Astrocyte of the cerebellum (primary cell): ENCODE measurements around the gene MSN.
"Not testable (repeated sequence)": the region's sequence is repeated elsewhere in the genome, so short reads cannot be mapped to it uniquely, and the experiment has no call there.

Experiments
- DNase-seq: peaks from one replicate; pipeline ENCODE4 v3.0.0-alpha.2; 2011; ENCODE audit warnings: low read depth
- H3K4me3 ChIP-seq: 2 replicates; pipeline ENCODE4 v1.5.1; 2011; ENCODE audit warnings: mild to moderate bottlenecking, low read depth, low read length, moderate library complexity
- in situ Hi-C: cut with HindIII; loops from 2 replicates; pipeline ENCODE4 v1.10.0; 2017; ENCODE audit warnings: low sequenced_read_pairs
- TF ChIP-seq, protein P1 (sequence below): IDR thresholded peaks from 2 replicates; pipeline ENCODE4 v1.5.1; 2012; ENCODE audit warnings: low read length, low read depth, moderate library complexity, mild to moderate bottlenecking; ENCODE audit errors: missing control alignments

Gene MSN

DNA sequence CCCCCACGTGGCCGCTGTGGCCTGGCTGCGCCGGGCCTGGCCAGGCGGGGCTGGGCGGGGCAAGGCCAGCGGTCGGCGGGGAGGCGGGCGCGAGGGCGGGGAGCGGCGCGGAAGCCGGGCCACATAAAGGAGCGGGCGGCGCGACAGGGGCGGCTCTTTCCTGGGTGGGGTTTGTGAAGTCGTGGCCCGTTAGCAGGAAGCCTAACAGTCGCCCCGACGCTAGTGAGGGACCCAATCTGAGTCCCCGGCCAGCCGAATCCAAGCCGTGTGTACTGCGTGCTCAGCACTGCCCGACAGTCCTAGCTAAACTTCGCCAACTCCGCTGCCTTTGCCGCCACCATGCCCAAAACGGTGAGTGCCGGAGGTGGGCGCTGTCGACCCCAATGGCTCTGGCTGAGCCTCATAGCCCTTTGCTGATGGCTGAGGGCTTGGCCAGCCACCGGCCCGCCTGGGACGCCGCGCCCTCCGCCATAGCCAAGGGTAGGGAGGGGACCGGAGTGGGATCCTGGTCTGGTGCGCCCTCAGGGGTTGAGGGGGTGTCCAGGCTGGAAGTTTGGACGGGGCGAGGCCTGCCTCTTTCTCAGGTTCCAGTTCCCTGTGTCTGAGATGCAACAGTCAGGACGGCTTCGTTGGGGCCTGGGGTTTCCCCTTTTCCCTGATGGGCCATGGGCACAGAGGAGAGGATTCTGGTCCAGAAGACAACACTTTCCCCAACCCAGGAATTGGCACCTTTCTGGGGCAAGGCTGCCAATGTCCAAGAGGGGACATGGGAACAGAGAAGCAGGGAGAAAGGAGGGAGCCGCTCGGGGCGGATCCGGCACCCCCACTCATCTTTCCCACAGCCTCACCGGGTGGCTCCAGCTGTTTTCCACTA lies at the start of gene MSN:
TSS of gene MSN (plus strand) at position 152 of the 874 bp plus-strand sequence. CDS start at position 340, 188 bp downstream.
- peak within 1 kb of the TSS; percentile 75 for H3K4me3 ChIP-seq
- DNase-seq = no peak
- TF ChIP-seq, protein P1, sequence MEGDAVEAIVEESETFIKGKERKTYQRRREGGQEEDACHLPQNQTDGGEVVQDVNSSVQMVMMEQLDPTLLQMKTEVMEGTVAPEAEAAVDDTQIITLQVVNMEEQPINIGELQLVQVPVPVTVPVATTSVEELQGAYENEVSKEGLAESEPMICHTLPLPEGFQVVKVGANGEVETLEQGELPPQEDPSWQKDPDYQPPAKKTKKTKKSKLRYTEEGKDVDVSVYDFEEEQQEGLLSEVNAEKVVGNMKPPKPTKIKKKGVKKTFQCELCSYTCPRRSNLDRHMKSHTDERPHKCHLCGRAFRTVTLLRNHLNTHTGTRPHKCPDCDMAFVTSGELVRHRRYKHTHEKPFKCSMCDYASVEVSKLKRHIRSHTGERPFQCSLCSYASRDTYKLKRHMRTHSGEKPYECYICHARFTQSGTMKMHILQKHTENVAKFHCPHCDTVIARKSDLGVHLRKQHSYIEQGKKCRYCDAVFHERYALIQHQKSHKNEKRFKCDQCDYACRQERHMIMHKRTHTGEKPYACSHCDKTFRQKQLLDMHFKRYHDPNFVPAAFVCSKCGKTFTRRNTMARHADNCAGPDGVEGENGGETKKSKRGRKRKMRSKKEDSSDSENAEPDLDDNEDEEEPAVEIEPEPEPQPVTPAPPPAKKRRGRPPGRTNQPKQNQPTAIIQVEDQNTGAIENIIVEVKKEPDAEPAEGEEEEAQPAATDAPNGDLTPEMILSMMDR = peak; percentile 32
- in situ Hi-C loops = no loop called here

DNA sequence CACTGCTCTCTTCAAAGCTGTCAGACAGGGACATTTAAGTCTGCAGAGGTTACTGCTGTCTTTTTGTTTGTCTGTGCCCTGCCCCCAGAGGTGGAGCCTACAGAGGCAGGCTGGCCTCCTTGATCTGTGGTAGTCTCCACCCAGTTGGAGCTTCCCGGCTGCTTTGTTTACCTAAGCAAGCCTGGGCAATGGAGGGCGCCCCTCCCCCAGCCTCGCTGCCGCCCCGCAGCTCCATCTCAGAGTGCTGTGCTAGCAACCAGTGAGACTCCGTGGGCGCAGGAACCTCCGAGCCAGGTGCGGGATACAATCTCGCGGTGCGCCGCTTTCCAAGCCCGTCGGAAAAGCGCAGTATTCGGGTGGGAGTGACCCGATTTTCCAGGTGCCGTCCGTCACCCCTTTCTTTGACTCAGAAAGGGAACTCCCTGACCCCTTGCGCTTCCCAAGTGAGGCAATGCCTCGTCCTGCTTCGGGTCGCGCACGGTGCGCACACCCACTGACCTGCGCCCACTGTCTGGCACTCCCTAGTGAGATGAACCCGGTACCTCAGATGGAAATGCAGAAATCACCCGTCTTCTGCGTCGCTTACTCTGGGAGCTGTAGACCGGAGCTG lies 47.3 kb upstream of the MSN start:
- DNase-seq, H3K4me3 ChIP-seq, in situ Hi-C loops: not testable (repeated sequence)

DNA sequence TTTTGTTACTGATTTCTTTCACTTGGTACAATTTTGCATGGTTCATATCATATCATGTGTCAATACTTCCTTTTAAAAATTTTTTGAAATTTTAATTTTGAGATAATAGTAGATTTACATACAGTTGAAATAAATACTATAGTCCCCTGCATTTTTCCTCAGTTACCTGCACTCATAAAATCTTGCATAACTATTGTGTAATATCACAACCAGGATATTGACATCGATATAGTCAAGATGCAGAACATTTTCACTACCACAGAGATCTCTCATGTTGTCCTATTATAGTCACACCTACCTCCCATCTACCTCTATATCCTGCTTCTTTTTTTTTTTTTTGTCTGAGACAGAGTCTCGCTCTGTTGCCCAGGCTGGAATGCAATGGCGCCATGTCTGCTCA lies 36.7 kb upstream of the MSN start:
- in situ Hi-C loops = no loop called here
- no peak overlapping the region for H3K4me3 ChIP-seq
- no peak for DNase-seq
- TF ChIP-seq, protein P1 = no peak

DNA sequence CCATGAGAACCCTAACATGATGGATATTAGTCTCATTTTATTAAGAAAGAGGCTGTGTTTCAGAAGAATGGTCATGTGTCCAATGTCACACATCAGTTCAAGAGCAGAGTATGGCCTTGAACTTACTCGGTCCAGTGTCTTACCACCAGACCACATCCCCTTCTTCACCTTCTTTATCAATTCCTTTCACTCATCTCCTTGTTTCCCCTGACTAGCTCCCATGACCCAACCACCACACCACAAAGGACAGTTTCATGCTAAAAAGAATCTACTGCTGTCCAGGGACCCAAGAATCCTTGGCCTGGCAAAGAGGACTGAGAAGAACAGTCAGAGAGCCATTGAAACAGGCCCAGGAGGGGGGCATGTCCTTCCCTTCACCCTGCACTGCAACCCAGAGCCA lies 33.6 kb upstream of the MSN start:
- TF ChIP-seq, protein P1 = no peak
- H3K4me3 ChIP-seq = no peak overlapping the region
- in situ Hi-C loops = no loop called here
- DNase-seq = no peak

DNA sequence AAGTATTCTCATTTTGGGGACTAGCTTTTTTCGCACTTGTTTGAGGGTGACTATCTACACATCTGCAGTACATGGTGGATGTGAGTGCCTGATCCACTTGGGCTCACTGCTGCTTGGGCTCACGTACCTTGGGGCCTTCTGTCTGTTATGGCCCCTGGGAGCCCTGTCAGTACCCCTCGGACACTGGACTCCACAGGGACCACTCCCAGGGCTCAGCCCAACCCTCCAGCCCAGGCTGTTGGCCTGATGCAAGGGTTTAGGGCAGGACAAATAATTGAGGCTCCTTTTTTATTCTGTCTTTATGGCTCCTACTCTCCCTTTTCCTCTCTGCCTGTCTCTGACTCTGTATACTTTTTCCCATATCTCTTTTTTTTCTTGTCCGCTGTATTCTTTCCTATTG lies 32.7 kb upstream of the MSN start:
- in situ Hi-C loops = no loop called here
- TF ChIP-seq, protein P1 = no peak
- DNase-seq = no peak
- no peak overlapping the region for H3K4me3 ChIP-seq

DNA sequence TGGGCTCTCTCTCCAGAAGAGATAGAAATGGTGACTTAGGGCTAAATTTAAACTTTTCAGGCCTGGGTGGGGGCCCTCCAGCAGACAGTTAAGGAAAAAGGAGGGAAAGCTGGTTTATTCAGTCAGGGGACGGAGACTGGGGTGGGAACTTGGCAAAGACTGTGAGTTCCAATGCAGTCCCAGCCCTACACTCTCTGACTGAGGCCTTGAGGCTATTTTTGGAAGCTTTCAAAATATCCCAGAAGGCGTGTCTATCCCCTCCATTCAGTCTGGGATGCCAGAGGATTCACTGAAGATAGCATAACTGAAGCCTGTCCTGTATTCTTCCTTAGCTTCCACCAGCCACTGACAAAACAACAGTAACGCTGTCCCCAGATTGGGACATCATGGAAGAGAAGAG lies 32.1 kb upstream of the MSN start:
- no peak overlapping the region for H3K4me3 ChIP-seq
- in situ Hi-C loops = no loop called here
- TF ChIP-seq, protein P1 = no peak
- no peak for DNase-seq

DNA sequence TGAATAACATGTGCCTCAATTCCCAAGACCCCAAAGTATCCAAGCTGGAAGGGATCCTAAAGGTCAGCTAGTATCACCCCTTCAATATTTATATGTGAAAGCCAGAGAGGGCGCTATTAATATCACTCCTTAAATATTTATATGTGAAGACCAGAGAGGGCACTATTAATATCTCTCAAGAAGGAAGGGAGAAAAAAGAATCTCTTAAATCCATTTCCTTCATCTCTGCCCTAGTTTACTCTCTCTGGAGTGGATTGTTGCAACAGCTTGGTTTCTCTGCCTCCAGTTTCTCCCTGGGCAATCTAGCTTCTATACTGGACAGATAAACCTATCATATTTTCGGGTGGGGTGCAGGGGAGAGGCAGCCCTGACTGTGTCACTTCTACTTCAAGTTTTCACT lies 31.6 kb upstream of the MSN start:
- no peak for DNase-seq
- in situ Hi-C loops = no loop called here
- TF ChIP-seq, protein P1 = no peak
- no peak overlapping the region for H3K4me3 ChIP-seq

DNA sequence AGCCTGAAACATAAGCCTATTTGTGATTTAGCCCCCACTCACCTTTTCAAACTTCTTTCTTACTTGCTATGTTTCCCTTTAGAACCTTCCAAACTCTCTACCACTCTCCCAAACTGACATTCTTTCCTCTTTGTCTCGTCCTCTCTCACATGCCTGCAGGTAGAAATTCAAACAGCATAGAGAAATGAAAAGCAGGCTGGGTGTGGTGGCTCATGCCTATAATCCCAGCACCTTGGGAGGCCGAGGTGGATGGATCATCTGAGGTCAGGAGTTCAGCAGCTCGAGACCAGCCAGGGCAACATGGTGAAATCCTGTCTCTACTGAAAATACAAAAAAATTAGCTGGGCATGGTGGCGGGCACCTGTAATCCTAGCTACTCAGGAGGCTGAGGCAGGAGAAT lies 31.2 kb upstream of the MSN start:
- in situ Hi-C loops, H3K4me3 ChIP-seq, DNase-seq: not testable (repeated sequence)
